HCT116 (cell line): ENCODE data around the gene SHISA4. TPM values are rescaled to one million over a fixed set of nuclear protein-coding genes. Genes with fewer than 3 reads are reported as not detected.

Experiments
- ATAC-seq: fragments of 200-7000 bp; cut with Tn5 transposase; 2 replicates; pipeline ENCODE4 v1.9.1; 2020; ENCODE audit warnings: mild to moderate bottlenecking, moderate library complexity
- BruUV-seq: library from RNA; stranded (reverse); fragments of 400-500 nt; replicated peaks from 2 replicates; lab custom pipeline; 2021; lab: Mats Ljungman, UMichigan
- CTCF ChIA-PET: fragments of 300-600 bp; sonication (Branson Sonifier 250); formaldehyde crosslinking; loops from one replicate; lab custom pipeline; 2021; ENCODE audit warnings: antibody characterized with exemption; lab: Charles Lee
- POLR2A ChIA-PET: fragments of 300-600, 350-600 bp; sonication (Branson Sonifier 250); formaldehyde crosslinking; loops from one replicate; lab custom pipeline; 2021; ENCODE audit warnings: antibody characterized with exemption; lab: Charles Lee
- RAD21 ChIA-PET, 2 experiments: fragments of 300-600 bp; sonication (Branson Sonifier 250); formaldehyde crosslinking; loops; one replicate each; lab custom pipeline; 2023; ENCODE audit warnings: low total read pairs in 2 of 2; ENCODE audit not compliant: uncharacterized antibody in 2 of 2, unreplicated experiment in 2 of 2, low non-redundant PET in 1 of 2; lab: Charles Lee
- DNase-seq: peaks from one replicate; pipeline ENCODE4 v3.0.0-alpha.2; 2010; ENCODE audit warnings: low read depth, low spot score
- H2AFZ ChIP-seq: fragments of 200-600 bp; shearing (Covaris generic), sonication (generic); 2 replicates; pipeline ENCODE4 v1.6.1; 2017; ENCODE audit warnings: low read depth, mixed run types, mixed read lengths, antibody characterized with exemption, low read length; ENCODE audit not compliant: poor library complexity, severe bottlenecking
- H3K27ac ChIP-seq: 2 replicates; pipeline ENCODE4 v1.5.1; 2012; ENCODE audit warnings: low read depth, low read length
- H3K27me3 ChIP-seq: fragments of 200-600 bp; sonication (generic); 2 replicates; pipeline ENCODE4 v1.6.1; 2016; ENCODE audit warnings: mixed run types, low read length, mixed read lengths; ENCODE audit not compliant: insufficient read depth
- H3K36me3 ChIP-seq, 2 experiments: fragments of 200-500 bp in 1 of 2; fragments of 200-600 bp in 1 of 2; sonication (Bioruptor generic) in 1 of 2; sonication (generic) in 1 of 2; 2 replicates each; pipeline versions ENCODE4 v1.5.1 to v1.6.1; 2014 to 2016; ENCODE audit warnings: low read length in 2 of 2, inconsistent platforms in 1 of 2, mixed read lengths in 1 of 2, mixed run types in 1 of 2; ENCODE audit not compliant: insufficient read depth in 2 of 2, control insufficient read depth in 1 of 2
- H3K4me1 ChIP-seq, 2 experiments: fragments of 200-600 bp in 1 of 2; sonication (generic) in 1 of 2; 2 replicates each; pipeline versions ENCODE4 v1.5.1 to v1.6.1; 2012 to 2017; ENCODE audit warnings: low read length in 2 of 2, inconsistent platforms in 1 of 2, mild to moderate bottlenecking in 1 of 2, mixed read lengths in 1 of 2, mixed run types in 1 of 2, moderate library complexity in 1 of 2; ENCODE audit not compliant: insufficient read depth in 2 of 2, control insufficient read depth in 1 of 2
- H3K4me2 ChIP-seq: fragments of 200-600 bp; sonication (generic); 2 replicates; pipeline ENCODE4 v1.6.1; 2017; ENCODE audit warnings: mixed run types, low read length, mixed read lengths
- H3K4me3 ChIP-seq, 2 experiments: fragments of 200-600 bp in 1 of 2; sonication (generic) in 1 of 2; replicated peaks in 1 of 2; 2 replicates each; pipeline ENCODE4 v1.5.1; 2011 to 2016; ENCODE audit warnings: low read length in 2 of 2, control low read depth in 1 of 2, low read depth in 1 of 2, mild to moderate bottlenecking in 1 of 2, mixed read lengths in 1 of 2, mixed run types in 1 of 2
- H3K79me2 ChIP-seq: fragments of 200-600 bp; sonication (generic); 2 replicates; pipeline ENCODE4 v1.6.1; 2017; ENCODE audit warnings: mild to moderate bottlenecking, mixed run types, low read length, moderate library complexity, mixed read lengths; ENCODE audit not compliant: insufficient read depth
- H3K9ac ChIP-seq: fragments of 200-600 bp; sonication (generic); 2 replicates; pipeline ENCODE4 v1.6.1; 2016; ENCODE audit warnings: low read length, mixed read lengths
- H3K9me2 ChIP-seq: fragments of 200-600 bp; sonication (generic), shearing (Covaris generic); 2 replicates; pipeline ENCODE4 v1.6.1; 2017; ENCODE audit warnings: mixed run types, mild to moderate bottlenecking, moderate library complexity; ENCODE audit not compliant: insufficient read depth
- H3K9me3 ChIP-seq, 2 experiments: fragments of 200-500 bp in 1 of 2; fragments of 200-600 bp in 1 of 2; sonication (Bioruptor generic) in 1 of 2; sonication (generic) in 1 of 2; 2 replicates each; pipeline ENCODE4 v1.6.1; 2014 to 2017; ENCODE audit warnings: low read length in 2 of 2, mixed read lengths in 2 of 2, inconsistent platforms in 1 of 2, low read depth in 1 of 2, mild to moderate bottlenecking in 1 of 2, mixed run types in 1 of 2, moderate library complexity in 1 of 2; ENCODE audit not compliant: control insufficient read depth in 1 of 2, insufficient read depth in 1 of 2
- H4K20me1 ChIP-seq: fragments of 200-600 bp; sonication (generic), shearing (Covaris generic); 2 replicates; pipeline ENCODE4 v1.6.1; 2017; ENCODE audit warnings: mixed run types, mild to moderate bottlenecking, moderate library complexity; ENCODE audit not compliant: insufficient read depth
- CBX3 ChIP-seq: IDR thresholded peaks from 2 replicates; pipeline ENCODE4 v1.6.1; 2012; ENCODE audit warnings: low read depth
- CTCF ChIP-seq, 3 experiments: fragments of 200-600 bp in 1 of 3; sonication (generic) in 1 of 3; IDR thresholded peaks in 2 of 3; conservative IDR thresholded peaks in 1 of 3; 2 replicates each; pipeline ENCODE4 v1.5.1; 2012 to 2017; ENCODE audit warnings: low read depth in 2 of 3, low read length in 2 of 3, antibody characterized with exemption in 1 of 3, borderline replicate concordance in 1 of 3, control low read depth in 1 of 3, mild to moderate bottlenecking in 1 of 3, mixed read lengths in 1 of 3, mixed run types in 1 of 3, moderate library complexity in 1 of 3; ENCODE audit not compliant: insufficient read depth in 1 of 3
- EGR1 ChIP-seq: IDR thresholded peaks from 2 replicates; pipeline ENCODE4 v1.6.1; 2012; ENCODE audit warnings: low read depth
- ELF1 ChIP-seq: IDR thresholded peaks from 2 replicates; pipeline ENCODE4 v1.6.1; 2012; ENCODE audit warnings: low read depth, borderline replicate concordance
- EZH2 ChIP-seq: fragments of 200-600 bp; sonication (generic); IDR thresholded peaks from 2 replicates; pipeline ENCODE4 v1.6.1; 2017; ENCODE audit warnings: antibody characterized with exemption, mixed run types
- EZH2phosphoT487 ChIP-seq: fragments of 200-600 bp; IDR thresholded peaks from 2 replicates; pipeline ENCODE4 v1.6.1; 2018; ENCODE audit warnings: antibody characterized with exemption, borderline replicate concordance
- FOSL1 ChIP-seq: IDR thresholded peaks from 2 replicates; pipeline ENCODE4 v1.6.1; 2012; ENCODE audit warnings: low read depth
- JUND ChIP-seq: IDR thresholded peaks from 2 replicates; pipeline ENCODE4 v1.6.1; 2012
- POLR2A ChIP-seq: IDR thresholded peaks from 2 replicates; pipeline ENCODE4 v1.7.0; 2011; ENCODE audit warnings: borderline replicate concordance; ENCODE audit not compliant: insufficient read depth, insufficient read length; ENCODE audit errors: extremely low read depth
- POLR2AphosphoS5 ChIP-seq: IDR thresholded peaks from 2 replicates; pipeline ENCODE4 v1.6.1; 2011; ENCODE audit warnings: mild to moderate bottlenecking, low read depth, low read length, moderate library complexity
- RAD21 ChIP-seq: IDR thresholded peaks from 2 replicates; pipeline ENCODE4 v1.6.1; 2012; ENCODE audit warnings: low read depth, mild to moderate bottlenecking
- REST ChIP-seq: IDR thresholded peaks from 2 replicates; pipeline ENCODE4 v1.6.1; 2012; ENCODE audit warnings: low read depth
- SIN3A ChIP-seq: IDR thresholded peaks from 2 replicates; pipeline ENCODE4 v1.6.1; 2012; ENCODE audit warnings: low read depth
- SP1 ChIP-seq: IDR thresholded peaks from 2 replicates; pipeline ENCODE4 v1.6.1; 2012; ENCODE audit warnings: low read depth
- YY1 ChIP-seq: IDR thresholded peaks from 2 replicates; pipeline ENCODE4 v1.6.1; 2011; ENCODE audit warnings: low read length, low read depth, moderate library complexity, mild to moderate bottlenecking; ENCODE audit not compliant: insufficient replicate concordance; ENCODE audit errors: extremely low read depth
- ZFX ChIP-seq: fragments of 450-650 bp; IDR thresholded peaks from 2 replicates; pipeline ENCODE4 v1.6.1; 2017
- ZNF274 ChIP-seq: fragments of 200-500 bp; sonication (Bioruptor generic); IDR thresholded peaks from 2 replicates; pipeline ENCODE4 v1.6.1; 2014; ENCODE audit warnings: mild to moderate bottlenecking, low read depth, low read length, inconsistent platforms
- intact Hi-C: fragments of 100-400 bp; cut with micrococcal nuclease; formaldehyde crosslinking; loops from 2 replicates; pipeline ENCODE4 v1.10.0; 2022
- total RNA-seq: library from RNA; stranded (reverse); gene quantifications from one replicate; pipeline ENCODE4 v1.2.1, GENCODE V29; 2021; ENCODE audit not compliant: unreplicated experiment
- TF ChIP-seq, protein P1 (sequence below): IDR thresholded peaks from 2 replicates; pipeline ENCODE4 v1.6.1; 2012
- TF ChIP-seq, protein P2 (sequence below): IDR thresholded peaks from 2 replicates; pipeline ENCODE4 v1.6.1; 2012

The SHISA4 gene
- total RNA-seq, 1 experiment from 2014 or later, result 15.2 TPM

DNA sequence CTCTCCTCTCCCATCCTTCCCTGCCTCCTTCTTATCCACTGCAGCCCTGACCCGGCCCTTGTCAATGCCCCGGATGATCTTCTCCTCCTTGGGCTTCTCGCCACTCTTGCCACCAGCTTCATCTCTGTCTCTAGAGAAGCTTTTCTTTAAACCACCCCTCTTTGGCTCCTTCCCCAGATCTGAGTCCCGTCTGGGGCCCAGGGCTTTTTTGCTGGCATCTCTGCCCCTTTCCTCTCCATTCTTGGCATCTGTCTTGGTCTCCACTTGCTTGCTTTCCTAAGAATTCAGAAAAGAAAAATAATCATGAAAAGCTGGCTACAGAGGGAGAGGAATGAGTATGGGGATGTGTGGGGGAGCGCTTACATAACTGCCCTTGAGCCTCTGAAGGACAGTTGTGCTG lies 11.8 kb downstream of the SHISA4 start:
- POLR2A ChIA-PET, result interaction anchor here (0.6 kb wide), 1 partner anchor 107 kb away, joined by 3 read pairs; no protein-coding TSS in a partner anchor
- no peaks in the 10 kb centered on the region for H3K9me3 ChIP-seq
- CTCF ChIA-PET, result interaction anchor here (6.8 kb wide), 1 partner anchor 72 kb away, joined by 99 read pairs; no protein-coding TSS in a partner anchor

More for the DNA sequence above, 11.8 kb downstream of the SHISA4 start:
- no peak for DNase-seq
- Histone ChIP-seq H3K79me2 (no peaks in the 10 kb centered on the region), H3K4me2 (no peak overlapping the region), H2AFZ (no peak overlapping the region), H3K36me3 (no peaks in the 10 kb centered on the region), H4K20me1 (no peaks in the 10 kb centered on the region), H3K4me3 (no peak overlapping the region), H3K4me1 (peaks cover 4 to 18% of the 10 kb centered on the region in 2 experiments; a peak in 3 of 4 replicates), H3K27me3 (no peaks in the 10 kb centered on the region), H3K9ac (no peak overlapping the region), H3K27ac (no peak overlapping the region), H3K9me2 (no peaks in the 10 kb centered on the region)
- intact Hi-C loops, result no loop called here
- TF ChIP-seq FOSL1, result no peak
- TF ChIP-seq RAD21, result no peak
- TF ChIP-seq, protein P1, sequence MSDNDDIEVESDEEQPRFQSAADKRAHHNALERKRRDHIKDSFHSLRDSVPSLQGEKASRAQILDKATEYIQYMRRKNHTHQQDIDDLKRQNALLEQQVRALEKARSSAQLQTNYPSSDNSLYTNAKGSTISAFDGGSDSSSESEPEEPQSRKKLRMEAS, result no peak
- no peak for TF ChIP-seq SIN3A
- TF ChIP-seq ELF1, result no peak
- no peak for TF ChIP-seq POLR2A
- TF ChIP-seq ZNF274, result no peak
- no peak for TF ChIP-seq EGR1
- no peak for TF ChIP-seq ZFX
- TF ChIP-seq EZH2, result no peak
- no peak for TF ChIP-seq YY1
- no peak for TF ChIP-seq CTCF (IDR thresholded peaks at IDR 0.05 in 2 of 3, conservative IDR thresholded peaks at IDR 0.05 in 1 of 3; ENCODE audit: borderline replicate concordance in 1 of 3, insufficient read depth in 1 of 3, low read depth in 2 of 3, low read length in 2 of 3)
- TF ChIP-seq REST, result no peak
- TF ChIP-seq CBX3, result no peak
- TF ChIP-seq SP1, result no peak
- TF ChIP-seq, protein P2, sequence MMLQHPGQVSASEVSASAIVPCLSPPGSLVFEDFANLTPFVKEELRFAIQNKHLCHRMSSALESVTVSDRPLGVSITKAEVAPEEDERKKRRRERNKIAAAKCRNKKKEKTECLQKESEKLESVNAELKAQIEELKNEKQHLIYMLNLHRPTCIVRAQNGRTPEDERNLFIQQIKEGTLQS, result no peak
- TF ChIP-seq JUND, result no peak
- TF ChIP-seq EZH2phosphoT487, result no peak
- TF ChIP-seq POLR2AphosphoS5, result no peak
- ATAC-seq, result no peak
- RAD21 ChIA-PET, result no interaction called here
- BruUV-seq, result no TSS peak
